HEK293 (cell line): ENCODE measurements around the gene FHDC1.

Experiments
- CTCF ChIP-seq: fragments of 450-650 bp; formaldehyde crosslinking; IDR thresholded peaks from 2 replicates; pipeline ENCODE4 v1.5.1; 2016; ENCODE audit warnings: missing biosample characterization, missing genetic modification characterization
- GLI2 ChIP-seq: fragments of 450-650 bp; formaldehyde crosslinking; IDR thresholded peaks from 2 replicates; pipeline ENCODE4; 2017; ENCODE audit warnings: missing biosample characterization, missing genetic modification characterization, low read depth, borderline replicate concordance
- TRIM28 ChIP-seq: IDR thresholded peaks from 2 replicates; pipeline ENCODE4 v1.6.1; 2011; ENCODE audit warnings: low read length, control low read depth, borderline replicate concordance
- ZBTB21 ChIP-seq: fragments of 450-650 bp; formaldehyde crosslinking; IDR thresholded peaks from 2 replicates; pipeline ENCODE4 v1.5.1; 2017; ENCODE audit warnings: missing biosample characterization, missing genetic modification characterization
- ZNF10 ChIP-seq: fragments of 450-650 bp; formaldehyde crosslinking; IDR thresholded peaks from 2 replicates; pipeline ENCODE4 v1.5.1; 2017; ENCODE audit warnings: missing biosample characterization, missing genetic modification characterization
- ZNF2 ChIP-seq: fragments of 450-650 bp; formaldehyde crosslinking; IDR thresholded peaks from 2 replicates; pipeline ENCODE4 v1.5.1; 2016; ENCODE audit warnings: missing biosample characterization, missing genetic modification characterization
- ZNF23 ChIP-seq: fragments of 450-650 bp; formaldehyde crosslinking; IDR thresholded peaks from 2 replicates; pipeline ENCODE4 v1.5.1; 2016; ENCODE audit warnings: missing biosample characterization, missing genetic modification characterization, borderline replicate concordance
- ZNF274 ChIP-seq, 2 experiments: fragments of 200-500 bp in 1 of 2; fragments of 450-650 bp in 1 of 2; sonication (Bioruptor generic) in 1 of 2; formaldehyde crosslinking in 1 of 2; IDR thresholded peaks; 2 replicates each; pipeline versions ENCODE4 v1.5.1 to v1.6.1; 2014 to 2016; ENCODE audit warnings: borderline replicate concordance in 1 of 2, inconsistent platforms in 1 of 2, low read length in 1 of 2, missing biosample characterization in 1 of 2, missing genetic modification characterization in 1 of 2
- ZNF350 ChIP-seq: fragments of 450-650 bp; formaldehyde crosslinking; IDR thresholded peaks from 2 replicates; pipeline ENCODE4 v1.5.0; 2017; ENCODE audit warnings: missing biosample characterization, mild to moderate bottlenecking, missing genetic modification characterization
- ZNF416 ChIP-seq: fragments of 450-650 bp; formaldehyde crosslinking; IDR thresholded peaks from 2 replicates; pipeline ENCODE4 v1.5.1; 2016; ENCODE audit warnings: missing biosample characterization, missing genetic modification characterization
- ZNF621 ChIP-seq: fragments of 450-650 bp; formaldehyde crosslinking; IDR thresholded peaks from 2 replicates; pipeline ENCODE4 v1.5.1; 2017; ENCODE audit warnings: missing biosample characterization, missing genetic modification characterization
- ZSCAN5A ChIP-seq: fragments of 450-650 bp; formaldehyde crosslinking; IDR thresholded peaks from 2 replicates; pipeline ENCODE4 v1.5.1; 2016; ENCODE audit warnings: missing biosample characterization, missing genetic modification characterization

DNA sequence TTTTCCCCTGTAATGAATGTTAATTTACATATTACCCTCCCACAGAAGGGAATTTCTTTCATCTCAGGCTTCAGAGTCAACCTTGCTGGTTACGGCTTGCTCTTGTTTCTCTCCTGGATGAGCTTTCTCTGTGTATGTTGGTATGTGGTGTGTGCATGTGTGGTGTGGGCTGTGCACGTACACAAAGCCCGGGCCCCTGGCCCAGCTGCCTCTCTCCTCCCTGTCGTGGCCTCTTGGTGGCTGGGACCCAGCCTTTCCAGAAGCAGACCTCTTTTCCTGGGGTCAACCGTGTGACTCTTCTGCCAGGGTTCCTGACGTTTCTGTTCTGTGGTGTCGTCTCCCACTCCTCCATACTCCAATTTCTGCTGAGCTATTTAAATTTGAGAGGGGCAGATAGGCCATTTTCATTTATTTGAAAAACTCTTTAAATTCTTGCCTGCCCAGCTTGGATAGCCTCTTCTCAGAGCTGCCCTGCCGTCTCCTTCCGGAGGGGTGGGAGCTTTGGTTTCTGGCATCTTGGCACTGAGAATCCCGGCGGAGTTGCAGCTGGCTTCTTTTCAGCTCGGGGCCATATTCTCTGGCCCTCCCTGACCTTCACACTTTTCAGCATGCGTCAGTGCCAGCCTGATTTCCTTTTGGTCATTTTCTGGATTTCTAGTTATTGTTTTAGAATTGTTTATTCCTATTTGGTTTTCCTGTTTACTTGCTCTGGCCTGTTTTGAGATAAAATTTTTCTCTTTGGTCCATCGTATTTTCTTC lies 25.1 kb downstream of the FHDC1 start:
- TF ChIP-seq ZNF2 (tag by site-specific recombination), result no peak
- TF ChIP-seq CTCF (tag by site-specific recombination), result no peak
- no peak for TF ChIP-seq ZBTB21
- no peak for TF ChIP-seq ZNF10 (tag by site-specific recombination)
- no peak for TF ChIP-seq ZSCAN5A (tag by site-specific recombination)
- TF ChIP-seq ZNF621 (tag by site-specific recombination), result no peak
- TF ChIP-seq ZNF23 (tag by site-specific recombination), result no peak
- no peak for TF ChIP-seq ZNF350
- TF ChIP-seq GLI2 (tag by site-specific recombination), result no peak
- TF ChIP-seq TRIM28, result no peak
- no peak for TF ChIP-seq ZNF274 (IDR thresholded peaks at IDR 0.05; ENCODE audit: low read length)
- no peak for TF ChIP-seq ZNF274 (tag by site-specific recombination; IDR thresholded peaks at IDR 0.05; ENCODE audit: borderline replicate concordance)
- no peak for TF ChIP-seq ZNF416 (tag by site-specific recombination)
